ENCODE data around the gene LRFN4. TPM values are rescaled to one million over a fixed set of nuclear protein-coding genes. Genes with fewer than 3 reads are reported as not detected.

The LRFN4 gene
- total RNA-seq, 1 experiment from 2014 or later: 70.3 TPM

DNA sequence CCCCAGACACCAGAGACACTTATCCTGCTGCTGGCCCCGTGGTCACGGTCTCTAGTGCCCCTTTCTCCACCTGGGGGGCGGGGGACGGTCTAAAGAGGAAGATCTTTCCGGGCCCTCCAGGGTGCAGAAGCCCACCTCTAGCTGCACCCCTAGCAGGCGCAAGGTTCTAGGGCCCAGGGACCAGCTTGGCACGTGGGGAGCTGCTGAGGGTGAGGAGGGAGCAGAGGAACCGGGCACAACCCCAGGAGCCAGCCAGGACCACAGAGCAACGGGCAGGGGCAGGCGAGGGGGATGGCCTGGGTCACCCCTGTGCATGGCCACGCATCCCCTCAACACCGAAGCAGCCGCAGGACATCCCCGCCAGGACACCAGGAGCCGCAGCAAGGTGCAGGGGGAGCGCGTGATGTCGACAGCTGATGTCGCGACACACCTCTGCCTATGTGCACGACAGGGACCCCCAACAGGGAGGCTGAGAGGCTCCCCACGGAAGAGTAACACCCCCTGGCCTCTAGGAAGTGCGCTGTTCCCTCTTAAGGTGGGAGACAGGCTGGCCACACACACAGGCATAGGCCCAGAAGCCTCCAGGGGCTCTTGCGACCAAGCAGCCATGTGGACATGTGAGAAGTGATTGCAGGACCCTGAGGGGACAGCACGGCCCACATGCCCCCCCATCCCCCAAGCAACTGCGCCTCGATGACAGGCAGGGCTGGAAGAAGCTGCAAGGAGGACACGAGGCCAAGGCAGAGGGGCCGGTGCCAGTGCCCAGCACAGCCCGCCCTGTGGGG is 5.1 kb downstream of the LRFN4 start:
- TF ChIP-seq, protein P1, sequence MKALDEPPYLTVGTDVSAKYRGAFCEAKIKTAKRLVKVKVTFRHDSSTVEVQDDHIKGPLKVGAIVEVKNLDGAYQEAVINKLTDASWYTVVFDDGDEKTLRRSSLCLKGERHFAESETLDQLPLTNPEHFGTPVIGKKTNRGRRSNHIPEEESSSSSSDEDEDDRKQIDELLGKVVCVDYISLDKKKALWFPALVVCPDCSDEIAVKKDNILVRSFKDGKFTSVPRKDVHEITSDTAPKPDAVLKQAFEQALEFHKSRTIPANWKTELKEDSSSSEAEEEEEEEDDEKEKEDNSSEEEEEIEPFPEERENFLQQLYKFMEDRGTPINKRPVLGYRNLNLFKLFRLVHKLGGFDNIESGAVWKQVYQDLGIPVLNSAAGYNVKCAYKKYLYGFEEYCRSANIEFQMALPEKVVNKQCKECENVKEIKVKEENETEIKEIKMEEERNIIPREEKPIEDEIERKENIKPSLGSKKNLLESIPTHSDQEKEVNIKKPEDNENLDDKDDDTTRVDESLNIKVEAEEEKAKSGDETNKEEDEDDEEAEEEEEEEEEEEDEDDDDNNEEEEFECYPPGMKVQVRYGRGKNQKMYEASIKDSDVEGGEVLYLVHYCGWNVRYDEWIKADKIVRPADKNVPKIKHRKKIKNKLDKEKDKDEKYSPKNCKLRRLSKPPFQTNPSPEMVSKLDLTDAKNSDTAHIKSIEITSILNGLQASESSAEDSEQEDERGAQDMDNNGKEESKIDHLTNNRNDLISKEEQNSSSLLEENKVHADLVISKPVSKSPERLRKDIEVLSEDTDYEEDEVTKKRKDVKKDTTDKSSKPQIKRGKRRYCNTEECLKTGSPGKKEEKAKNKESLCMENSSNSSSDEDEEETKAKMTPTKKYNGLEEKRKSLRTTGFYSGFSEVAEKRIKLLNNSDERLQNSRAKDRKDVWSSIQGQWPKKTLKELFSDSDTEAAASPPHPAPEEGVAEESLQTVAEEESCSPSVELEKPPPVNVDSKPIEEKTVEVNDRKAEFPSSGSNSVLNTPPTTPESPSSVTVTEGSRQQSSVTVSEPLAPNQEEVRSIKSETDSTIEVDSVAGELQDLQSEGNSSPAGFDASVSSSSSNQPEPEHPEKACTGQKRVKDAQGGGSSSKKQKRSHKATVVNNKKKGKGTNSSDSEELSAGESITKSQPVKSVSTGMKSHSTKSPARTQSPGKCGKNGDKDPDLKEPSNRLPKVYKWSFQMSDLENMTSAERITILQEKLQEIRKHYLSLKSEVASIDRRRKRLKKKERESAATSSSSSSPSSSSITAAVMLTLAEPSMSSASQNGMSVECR (CRISPR knock-in tag; IDR thresholded peaks at IDR 0.05; ENCODE audit: borderline replicate concordance): no peak
- TF ChIP-seq, protein P2, sequence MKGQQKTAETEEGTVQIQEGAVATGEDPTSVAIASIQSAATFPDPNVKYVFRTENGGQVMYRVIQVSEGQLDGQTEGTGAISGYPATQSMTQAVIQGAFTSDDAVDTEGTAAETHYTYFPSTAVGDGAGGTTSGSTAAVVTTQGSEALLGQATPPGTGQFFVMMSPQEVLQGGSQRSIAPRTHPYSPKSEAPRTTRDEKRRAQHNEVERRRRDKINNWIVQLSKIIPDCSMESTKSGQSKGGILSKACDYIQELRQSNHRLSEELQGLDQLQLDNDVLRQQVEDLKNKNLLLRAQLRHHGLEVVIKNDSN (CRISPR knock-in tag; IDR thresholded peaks at IDR 0.05): no peak
- TF ChIP-seq, protein P3, sequence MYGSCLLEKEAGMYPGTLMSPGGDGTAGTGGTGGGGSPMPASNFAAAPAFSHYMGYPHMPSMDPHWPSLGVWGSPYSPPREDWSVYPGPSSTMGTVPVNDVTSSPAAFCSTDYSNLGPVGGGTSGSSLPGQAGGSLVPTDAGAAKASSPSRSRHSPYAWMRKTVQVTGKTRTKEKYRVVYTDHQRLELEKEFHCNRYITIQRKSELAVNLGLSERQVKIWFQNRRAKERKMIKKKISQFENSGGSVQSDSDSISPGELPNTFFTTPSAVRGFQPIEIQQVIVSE (CRISPR knock-in tag; IDR thresholded peaks at IDR 0.05; ENCODE audit: borderline replicate concordance): no peak
- TF ChIP-seq OVOL2 (CRISPR knock-in tag; IDR thresholded peaks at IDR 0.05; ENCODE audit: borderline replicate concordance): no peak
- TF ChIP-seq IRF2 (CRISPR knock-in tag; IDR thresholded peaks at IDR 0.05; ENCODE audit: borderline replicate concordance, low read depth): no peak
- no peak for TF ChIP-seq ZNF317 (CRISPR knock-in tag; IDR thresholded peaks at IDR 0.05; ENCODE audit: borderline replicate concordance, low read depth)
- Mint-ChIP-seq H3K27me3 (ENCODE audit: low read depth) (no peaks in the 10 kb centered on the region), H3K36me3 (no peaks in the 10 kb centered on the region), H3K4me3 (no peak overlapping the region), H3K4me1 (0 out of 2 replicates have a peak, but pooled peaks cover 6% of the 10 kb centered on the region), H3K27ac (no peak overlapping the region), H3K9me3 (no peaks in the 10 kb centered on the region)
- DNase-seq (ENCODE audit: low spot score) (no peak), ATAC-seq (no peak)
- ChIA-PET CTCF (interaction anchor here (2.3 kb wide), 1 partner anchor 10 kb away, joined by 7 read pairs; no protein-coding TSS in a partner anchor), POLR2A (no interaction called here)

DNA sequence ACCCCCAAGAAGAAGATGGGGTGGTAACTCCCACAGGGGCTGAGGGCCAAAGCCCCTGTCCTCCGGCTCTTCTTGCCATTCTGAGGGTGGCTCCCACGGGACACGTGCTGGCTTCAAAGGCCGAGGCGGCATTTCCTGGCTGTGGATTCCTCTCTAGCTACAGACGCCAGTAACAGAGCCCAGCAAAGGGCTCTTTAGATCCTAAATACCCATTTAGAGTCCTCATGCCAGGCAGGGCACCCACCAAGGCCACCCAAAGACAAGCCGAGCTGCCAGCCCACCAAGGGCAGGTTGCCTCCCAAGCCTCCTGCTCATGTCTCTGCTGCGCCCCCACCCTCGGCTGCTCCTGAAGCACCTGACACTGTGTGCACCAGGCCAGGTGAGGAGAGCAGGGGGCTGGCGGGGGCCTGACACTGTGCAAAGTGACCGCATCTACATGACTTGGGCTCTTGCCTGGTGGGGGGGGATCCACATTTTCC is 5.7 kb downstream of the LRFN4 start:
- CTCF ChIA-PET: interaction anchor here (2.6 kb wide), 1 partner anchor 114 kb away, joined by 9 read pairs; no protein-coding TSS in a partner anchor
- H3K9me3 Mint-ChIP-seq: no peaks in the 10 kb centered on the region
- H3K27me3 Mint-ChIP-seq (ENCODE audit: low read depth): no peaks in the 10 kb centered on the region
- ATAC-seq: no peak
- POLR2A ChIA-PET: no interaction called here
- no peak overlapping the region for H3K4me3 Mint-ChIP-seq
- 0 out of 2 replicates have a peak, but pooled peaks cover 6% of the 10 kb centered on the region for H3K4me1 Mint-ChIP-seq
- H3K27ac Mint-ChIP-seq: no peak overlapping the region
- H3K36me3 Mint-ChIP-seq: no peaks in the 10 kb centered on the region
- DNase-seq (ENCODE audit: low spot score): no peak
- TF ChIP-seq, protein P4, sequence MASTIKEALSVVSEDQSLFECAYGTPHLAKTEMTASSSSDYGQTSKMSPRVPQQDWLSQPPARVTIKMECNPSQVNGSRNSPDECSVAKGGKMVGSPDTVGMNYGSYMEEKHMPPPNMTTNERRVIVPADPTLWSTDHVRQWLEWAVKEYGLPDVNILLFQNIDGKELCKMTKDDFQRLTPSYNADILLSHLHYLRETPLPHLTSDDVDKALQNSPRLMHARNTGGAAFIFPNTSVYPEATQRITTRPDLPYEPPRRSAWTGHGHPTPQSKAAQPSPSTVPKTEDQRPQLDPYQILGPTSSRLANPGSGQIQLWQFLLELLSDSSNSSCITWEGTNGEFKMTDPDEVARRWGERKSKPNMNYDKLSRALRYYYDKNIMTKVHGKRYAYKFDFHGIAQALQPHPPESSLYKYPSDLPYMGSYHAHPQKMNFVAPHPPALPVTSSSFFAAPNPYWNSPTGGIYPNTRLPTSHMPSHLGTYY (CRISPR knock-in tag; IDR thresholded peaks at IDR 0.05): no peak
- TF ChIP-seq, protein P2 (CRISPR knock-in tag; IDR thresholded peaks at IDR 0.05): no peak
- TF ChIP-seq, protein P5, sequence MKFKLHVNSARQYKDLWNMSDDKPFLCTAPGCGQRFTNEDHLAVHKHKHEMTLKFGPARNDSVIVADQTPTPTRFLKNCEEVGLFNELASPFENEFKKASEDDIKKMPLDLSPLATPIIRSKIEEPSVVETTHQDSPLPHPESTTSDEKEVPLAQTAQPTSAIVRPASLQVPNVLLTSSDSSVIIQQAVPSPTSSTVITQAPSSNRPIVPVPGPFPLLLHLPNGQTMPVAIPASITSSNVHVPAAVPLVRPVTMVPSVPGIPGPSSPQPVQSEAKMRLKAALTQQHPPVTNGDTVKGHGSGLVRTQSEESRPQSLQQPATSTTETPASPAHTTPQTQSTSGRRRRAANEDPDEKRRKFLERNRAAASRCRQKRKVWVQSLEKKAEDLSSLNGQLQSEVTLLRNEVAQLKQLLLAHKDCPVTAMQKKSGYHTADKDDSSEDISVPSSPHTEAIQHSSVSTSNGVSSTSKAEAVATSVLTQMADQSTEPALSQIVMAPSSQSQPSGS (CRISPR knock-in tag; IDR thresholded peaks at IDR 0.05; ENCODE audit: borderline replicate concordance, low read depth): no peak
- TF ChIP-seq, protein P6, sequence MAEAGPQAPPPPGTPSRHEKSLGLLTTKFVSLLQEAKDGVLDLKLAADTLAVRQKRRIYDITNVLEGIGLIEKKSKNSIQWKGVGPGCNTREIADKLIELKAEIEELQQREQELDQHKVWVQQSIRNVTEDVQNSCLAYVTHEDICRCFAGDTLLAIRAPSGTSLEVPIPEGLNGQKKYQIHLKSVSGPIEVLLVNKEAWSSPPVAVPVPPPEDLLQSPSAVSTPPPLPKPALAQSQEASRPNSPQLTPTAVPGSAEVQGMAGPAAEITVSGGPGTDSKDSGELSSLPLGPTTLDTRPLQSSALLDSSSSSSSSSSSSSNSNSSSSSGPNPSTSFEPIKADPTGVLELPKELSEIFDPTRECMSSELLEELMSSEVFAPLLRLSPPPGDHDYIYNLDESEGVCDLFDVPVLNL (CRISPR knock-in tag; IDR thresholded peaks at IDR 0.05; ENCODE audit: borderline replicate concordance, low read depth): no peak
- TF ChIP-seq TEAD1 (CRISPR knock-in tag; IDR thresholded peaks at IDR 0.05) (no peak), JUN (CRISPR knock-in tag; IDR thresholded peaks at IDR 0.05) (no peak), SOX15 (CRISPR knock-in tag; IDR thresholded peaks at IDR 0.05) (no peak)
- TF ChIP-seq, protein P7, sequence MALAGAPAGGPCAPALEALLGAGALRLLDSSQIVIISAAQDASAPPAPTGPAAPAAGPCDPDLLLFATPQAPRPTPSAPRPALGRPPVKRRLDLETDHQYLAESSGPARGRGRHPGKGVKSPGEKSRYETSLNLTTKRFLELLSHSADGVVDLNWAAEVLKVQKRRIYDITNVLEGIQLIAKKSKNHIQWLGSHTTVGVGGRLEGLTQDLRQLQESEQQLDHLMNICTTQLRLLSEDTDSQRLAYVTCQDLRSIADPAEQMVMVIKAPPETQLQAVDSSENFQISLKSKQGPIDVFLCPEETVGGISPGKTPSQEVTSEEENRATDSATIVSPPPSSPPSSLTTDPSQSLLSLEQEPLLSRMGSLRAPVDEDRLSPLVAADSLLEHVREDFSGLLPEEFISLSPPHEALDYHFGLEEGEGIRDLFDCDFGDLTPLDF (CRISPR knock-in tag; IDR thresholded peaks at IDR 0.05): no peak
- TF ChIP-seq, protein P8, sequence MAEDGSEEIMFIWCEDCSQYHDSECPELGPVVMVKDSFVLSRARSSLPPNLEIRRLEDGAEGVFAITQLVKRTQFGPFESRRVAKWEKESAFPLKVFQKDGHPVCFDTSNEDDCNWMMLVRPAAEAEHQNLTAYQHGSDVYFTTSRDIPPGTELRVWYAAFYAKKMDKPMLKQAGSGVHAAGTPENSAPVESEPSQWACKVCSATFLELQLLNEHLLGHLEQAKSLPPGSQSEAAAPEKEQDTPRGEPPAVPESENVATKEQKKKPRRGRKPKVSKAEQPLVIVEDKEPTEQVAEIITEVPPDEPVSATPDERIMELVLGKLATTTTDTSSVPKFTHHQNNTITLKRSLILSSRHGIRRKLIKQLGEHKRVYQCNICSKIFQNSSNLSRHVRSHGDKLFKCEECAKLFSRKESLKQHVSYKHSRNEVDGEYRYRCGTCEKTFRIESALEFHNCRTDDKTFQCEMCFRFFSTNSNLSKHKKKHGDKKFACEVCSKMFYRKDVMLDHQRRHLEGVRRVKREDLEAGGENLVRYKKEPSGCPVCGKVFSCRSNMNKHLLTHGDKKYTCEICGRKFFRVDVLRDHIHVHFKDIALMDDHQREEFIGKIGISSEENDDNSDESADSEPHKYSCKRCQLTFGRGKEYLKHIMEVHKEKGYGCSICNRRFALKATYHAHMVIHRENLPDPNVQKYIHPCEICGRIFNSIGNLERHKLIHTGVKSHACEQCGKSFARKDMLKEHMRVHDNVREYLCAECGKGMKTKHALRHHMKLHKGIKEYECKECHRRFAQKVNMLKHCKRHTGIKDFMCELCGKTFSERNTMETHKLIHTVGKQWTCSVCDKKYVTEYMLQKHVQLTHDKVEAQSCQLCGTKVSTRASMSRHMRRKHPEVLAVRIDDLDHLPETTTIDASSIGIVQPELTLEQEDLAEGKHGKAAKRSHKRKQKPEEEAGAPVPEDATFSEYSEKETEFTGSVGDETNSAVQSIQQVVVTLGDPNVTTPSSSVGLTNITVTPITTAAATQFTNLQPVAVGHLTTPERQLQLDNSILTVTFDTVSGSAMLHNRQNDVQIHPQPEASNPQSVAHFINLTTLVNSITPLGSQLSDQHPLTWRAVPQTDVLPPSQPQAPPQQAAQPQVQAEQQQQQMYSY (CRISPR knock-in tag; IDR thresholded peaks at IDR 0.05): no peak

Data from WTC11 (cell line).